Right lobe of liver (tissue), 6 donors: ENCODE measurements around the gene ADH7. TPM values are rescaled to one million over a fixed set of nuclear protein-coding genes. Genes with fewer than 3 reads are reported as not detected.

Experiments used
- ATAC-seq, 4 donors: fragments of 200-7000 bp; cut with Tn5 transposase; one replicate each; pipeline ENCODE4 v1.9.1; 2020; ENCODE audit warnings: mild to moderate bottlenecking in 4 of 4, moderate library complexity in 4 of 4
- DNase-seq, 3 donors: peaks; one replicate each; pipeline ENCODE4 v3.0.0-alpha.2; 2020
- H3K27ac ChIP-seq, 3 donors: fragments of 200-600 bp; one replicate each; pipeline ENCODE4 v1.8.0; 2022
- H3K27me3 ChIP-seq, 2 donors: fragments of 200-600 bp; one replicate each; pipeline ENCODE4 v1.8.0; 2022
- H3K36me3 ChIP-seq, 4 donors: fragments of 200-600 bp; sonication (generic) in 1 of 4; one replicate each; pipeline versions ENCODE4 v1.5.1 to v1.8.0; 2017 to 2022; ENCODE audit warnings: control low read depth in 1 of 4
- H3K4me1 ChIP-seq, 4 donors: fragments of 200-600 bp; sonication (generic) in 1 of 4; one replicate each; pipeline versions ENCODE4 v1.5.1 to v1.8.0; 2017 to 2022; ENCODE audit warnings: control low read depth in 1 of 4
- H3K4me3 ChIP-seq, 3 donors: fragments of 200-600 bp; one replicate each; pipeline ENCODE4 v1.8.0; 2022
- H3K9me3 ChIP-seq, 4 donors: fragments of 200-600 bp; sonication (generic) in 1 of 4; one replicate each; pipeline versions ENCODE4 v1.5.1 to v1.8.0; 2017 to 2022; ENCODE audit warnings: control low read depth in 1 of 4
- CTCF ChIP-seq, 4 donors: fragments of 200-600 bp in 3 of 4; fragments of 450-650 bp in 1 of 4; IDR thresholded peaks; one replicate each; pipeline versions ENCODE4 v1.5.1 to v1.8.0; 2016 to 2022; ENCODE audit warnings: antibody characterized with exemption in 4 of 4, mild to moderate bottlenecking in 2 of 4
- POLR2A ChIP-seq: fragments of 450-650 bp; IDR thresholded peaks from one replicate; pipeline ENCODE4 v1.6.1; 2017; ENCODE audit warnings: antibody characterized with exemption, mild to moderate bottlenecking
- WGBS: methylation state at CpG from one replicate; pipeline ENCODE4 v1.1.6; 2018; ENCODE audit warnings: low coverage, low lambda C conversion rate; ENCODE audit not compliant: insufficient coverage; ENCODE audit errors: missing lambda C conversion rate; 5-methylcytosine and 5-hydroxymethylcytosine counted together
- intact Hi-C, 2 donors: fragments of 100-400 bp; cut with DNase I; formaldehyde crosslinking; loops; one replicate each; pipeline versions ENCODE4 v1.11.2 to v1.14.1; 2022
- long read RNA-seq: library from polyadenylated mRNA; unstranded; transcript quantifications from one replicate; pipeline ENCODE4 v2.0.0, GENCODE V29; 2019
- total RNA-seq, 6 experiments: library from RNA; depleted of rRNA in 2 of 6; stranded (reverse); fragments of >200 nt in 2 of 6; fragmentation: NEBNext Ultra II Directional in 3 of 6; extraction: Animal tissue kit (Norgen Biotek cat#: 25700) in 3 of 6; gene quantifications; one replicate each; pipeline versions ENCODE4 v1.1.0 to v1.2.4, GENCODE V29; 2016 to 2023
- donor health status: DM: no; HTN: yes; CAD: no.
- donor health status: DM: no; HTN: no; CAD: no.
- donor health status: DM: no; HTN: no; CAD: no.
- donor health status: DM: no; HTN: yes; CAD: no.
- donor health status: DM: no; HTN: yes; CAD: no.

Gene ADH7
- under 1 TPM in 1 of 6 experiments, not detected in 5; 0.42 TPM for total RNA-seq
- long read RNA-seq, result 0 reads

DNA sequence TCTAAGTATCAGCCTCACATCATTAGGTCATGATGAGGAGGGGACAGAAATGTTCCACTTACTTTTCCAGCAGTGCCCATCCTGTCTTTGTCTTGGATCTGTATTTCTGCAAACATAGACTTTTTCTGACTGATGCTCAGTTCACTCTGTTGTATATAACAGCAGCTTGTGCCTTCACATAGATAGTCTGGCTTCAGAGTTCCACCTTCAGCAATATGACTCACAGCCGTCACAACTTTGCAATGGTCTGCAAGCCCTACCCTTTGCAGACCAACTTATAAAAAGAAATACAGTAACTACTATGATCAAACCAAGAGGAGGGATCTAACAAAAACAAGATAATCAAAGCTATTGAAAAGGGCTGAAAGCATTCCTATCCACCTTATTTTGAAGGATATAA, at the start of gene ADH7:
ADH7 (minus strand) TSS at position 189 of the 400 bp plus-strand sequence; CDS start at position 80, 109 bp downstream.
- Histone ChIP-seq H3K4me3 (no peak within 1 kb of the TSS), H3K4me1 (peaks cover 0 to 12% (median 0%) of the 10 kb centered on the region in 4 donors), H3K27me3 (no peaks in the 10 kb centered on the region), H3K9me3 (no peaks in the 10 kb centered on the region), H3K36me3 (no peaks in the 10 kb centered on the region), H3K27ac (no peak within 1 kb of the TSS)
- TF ChIP-seq POLR2A (no peak), CTCF (IDR thresholded peaks at IDR 0.05) (no peak)
- DNase-seq (no peak), ATAC-seq (no peak)
- intact Hi-C loops, result no loop called here
- 77% methylated on average over 1 of the region's 1 CpG for WGBS

- Histone ChIP-seq H3K4me3 (no peak overlapping the region), H3K27ac (no peak overlapping the region), H3K27me3 (no peaks in the 10 kb centered on the region), H3K9me3 (peaks cover 0 to 4% (median 2%) of the 10 kb centered on the region in 4 donors), H3K36me3 (no peaks in the 10 kb centered on the region), H3K4me1 (no peaks in the 10 kb centered on the region)
- no peak for TF ChIP-seq CTCF (IDR thresholded peaks at IDR 0.05)
- TF ChIP-seq POLR2A, result no peak
- ATAC-seq (no peak), DNase-seq (no peak)
- 85% methylated on average over 1 of the region's 1 CpG for WGBS
- intact Hi-C loops, result no loop called here
Observed at GRCh38 chr4:99483636-99484035, 48.5 kb upstream of the ADH7 start.

DNA sequence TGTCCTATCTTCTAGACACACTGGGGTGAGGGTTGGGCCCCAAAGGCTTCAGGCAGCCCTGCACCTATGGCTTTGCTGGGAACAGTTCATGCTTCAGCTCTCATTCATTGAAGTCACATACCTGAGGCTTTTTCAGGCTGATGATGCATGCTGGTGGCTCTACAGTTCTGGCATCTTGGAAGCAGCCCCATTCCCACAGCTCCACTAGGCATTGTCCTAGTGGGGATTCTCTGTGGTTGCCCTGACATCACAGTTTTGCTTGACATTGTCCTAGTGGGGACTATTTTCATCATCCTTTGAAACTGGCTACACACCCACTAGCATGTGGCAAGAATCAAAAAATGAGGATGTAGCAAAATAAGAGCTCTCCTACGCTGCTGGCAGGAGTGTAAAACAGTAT, 38.0 kb upstream of the ADH7 start:
- H3K4me3 ChIP-seq, result no peak overlapping the region
- DNase-seq (no peak), ATAC-seq (no peak)
- H3K27ac ChIP-seq, result no peak overlapping the region
- H3K36me3 ChIP-seq, result no peaks in the 10 kb centered on the region
- intact Hi-C loops, result no loop called here
- no peaks in the 10 kb centered on the region for H3K27me3 ChIP-seq
- WGBS, result 89% methylated on average over 1 of the region's 1 CpG
- TF ChIP-seq CTCF (IDR thresholded peaks at IDR 0.05) (no peak), POLR2A (no peak)
- no peaks in the 10 kb centered on the region for H3K4me1 ChIP-seq
- H3K9me3 ChIP-seq, result no peaks in the 10 kb centered on the region

DNA sequence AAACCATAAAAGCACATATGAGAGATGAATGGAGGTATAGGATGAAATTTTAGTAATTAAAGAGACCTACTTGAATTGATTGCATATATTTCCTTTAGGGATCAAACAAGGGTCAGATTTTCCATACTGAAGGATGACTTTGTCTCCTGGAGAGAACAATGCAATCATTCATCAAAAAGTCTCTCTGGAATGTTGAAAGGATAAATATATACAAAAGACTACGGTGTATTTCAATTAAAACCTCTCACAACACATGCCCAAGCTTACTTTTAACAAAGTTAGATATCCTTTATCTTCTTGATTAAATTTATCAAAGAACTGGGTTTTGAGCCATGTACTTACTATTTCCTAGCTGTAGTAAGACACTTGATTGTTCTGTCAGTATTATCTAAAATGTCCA, 36.8 kb upstream of the ADH7 start:
- Histone ChIP-seq H3K27me3 (no peaks in the 10 kb centered on the region), H3K4me3 (no peak overlapping the region), H3K27ac (no peak overlapping the region), H3K36me3 (no peaks in the 10 kb centered on the region), H3K4me1 (no peaks in the 10 kb centered on the region), H3K9me3 (no peaks in the 10 kb centered on the region)
- 14% methylated on average over 1 of the region's 1 CpG for WGBS
- intact Hi-C loops, result no loop called here
- no peak for ATAC-seq
- TF ChIP-seq CTCF (IDR thresholded peaks at IDR 0.05) (no peak), POLR2A (no peak)
- DNase-seq, result no peak

GRCh38 chr4:99471349-99471748, 36.2 kb upstream of the ADH7 start:
- Histone ChIP-seq H3K4me1 (no peaks in the 10 kb centered on the region), H3K4me3 (no peak overlapping the region), H3K36me3 (no peaks in the 10 kb centered on the region), H3K9me3 (no peaks in the 10 kb centered on the region), H3K27ac (no peak overlapping the region), H3K27me3 (no peaks in the 10 kb centered on the region)
- intact Hi-C loops, result no loop called here
- DNase-seq (no peak), ATAC-seq (no peak)
- no peak for TF ChIP-seq CTCF (IDR thresholded peaks at IDR 0.05)
- no peak for TF ChIP-seq POLR2A
